Kidney epithelial cell (primary cell): ENCODE data around the gene CYB5RL. TPM values are rescaled to one million over a fixed set of nuclear protein-coding genes. Genes with fewer than 3 reads are reported as not detected.

Source experiments
- DNase-seq: peaks from one replicate; pipeline ENCODE4 v3.0.0-alpha.2; 2010; ENCODE audit warnings: low read depth
- H3K27me3 ChIP-seq: 2 replicates; pipeline ENCODE4 v1.6.0; 2011; ENCODE audit warnings: low read length; ENCODE audit not compliant: control insufficient read depth, insufficient read depth
- H3K36me3 ChIP-seq: 2 replicates; pipeline ENCODE4 v1.5.1; 2011; ENCODE audit warnings: low read length; ENCODE audit not compliant: control insufficient read depth, insufficient read depth
- H3K4me3 ChIP-seq: 2 replicates; pipeline ENCODE4 v1.5.1; 2011; ENCODE audit warnings: low read depth, mild to moderate bottlenecking, control low read depth, low read length
- total RNA-seq: library from RNA; depleted of rRNA; stranded (reverse); fragments of >200 nt; gene quantifications from 2 replicates; pipeline ENCODE4 v1.2.3, GENCODE V29; 2015
- TF ChIP-seq, protein P1 (sequence below): IDR thresholded peaks from 2 replicates; pipeline ENCODE4 v1.5.1; 2011; ENCODE audit warnings: mild to moderate bottlenecking, moderate library complexity, low read length, control low read depth, inconsistent platforms; ENCODE audit not compliant: insufficient read depth, poor library complexity, severe bottlenecking

CYB5RL gene
- total RNA-seq, 1 donor from 2014 or later = 6.6 TPM

DNA sequence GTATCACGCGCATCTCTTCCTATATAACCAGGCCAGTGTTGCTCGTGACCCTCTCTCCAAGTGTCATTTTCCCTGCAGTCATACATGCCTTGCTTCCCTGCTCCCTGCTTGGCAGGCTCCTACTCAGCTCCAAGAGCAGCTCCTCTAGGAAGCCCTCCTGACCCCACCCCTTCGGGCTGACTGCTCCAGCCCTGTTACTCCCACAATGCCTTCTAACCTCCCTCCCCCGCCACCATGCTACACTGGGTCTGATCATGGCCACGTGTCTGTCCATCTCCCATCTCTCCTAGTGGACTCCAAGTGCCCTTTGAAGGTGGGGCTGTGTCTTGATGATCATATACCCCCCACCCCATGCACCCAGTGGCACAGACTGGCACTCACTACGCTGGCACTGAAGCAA is 44.8 kb upstream of the CYB5RL start:
- TF ChIP-seq, protein P1, sequence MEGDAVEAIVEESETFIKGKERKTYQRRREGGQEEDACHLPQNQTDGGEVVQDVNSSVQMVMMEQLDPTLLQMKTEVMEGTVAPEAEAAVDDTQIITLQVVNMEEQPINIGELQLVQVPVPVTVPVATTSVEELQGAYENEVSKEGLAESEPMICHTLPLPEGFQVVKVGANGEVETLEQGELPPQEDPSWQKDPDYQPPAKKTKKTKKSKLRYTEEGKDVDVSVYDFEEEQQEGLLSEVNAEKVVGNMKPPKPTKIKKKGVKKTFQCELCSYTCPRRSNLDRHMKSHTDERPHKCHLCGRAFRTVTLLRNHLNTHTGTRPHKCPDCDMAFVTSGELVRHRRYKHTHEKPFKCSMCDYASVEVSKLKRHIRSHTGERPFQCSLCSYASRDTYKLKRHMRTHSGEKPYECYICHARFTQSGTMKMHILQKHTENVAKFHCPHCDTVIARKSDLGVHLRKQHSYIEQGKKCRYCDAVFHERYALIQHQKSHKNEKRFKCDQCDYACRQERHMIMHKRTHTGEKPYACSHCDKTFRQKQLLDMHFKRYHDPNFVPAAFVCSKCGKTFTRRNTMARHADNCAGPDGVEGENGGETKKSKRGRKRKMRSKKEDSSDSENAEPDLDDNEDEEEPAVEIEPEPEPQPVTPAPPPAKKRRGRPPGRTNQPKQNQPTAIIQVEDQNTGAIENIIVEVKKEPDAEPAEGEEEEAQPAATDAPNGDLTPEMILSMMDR = no peak
- no peaks in the 10 kb centered on the region for H3K27me3 ChIP-seq
- H3K36me3 ChIP-seq = no peaks in the 10 kb centered on the region
- no peak for DNase-seq
- H3K4me3 ChIP-seq = no peak overlapping the region

DNA sequence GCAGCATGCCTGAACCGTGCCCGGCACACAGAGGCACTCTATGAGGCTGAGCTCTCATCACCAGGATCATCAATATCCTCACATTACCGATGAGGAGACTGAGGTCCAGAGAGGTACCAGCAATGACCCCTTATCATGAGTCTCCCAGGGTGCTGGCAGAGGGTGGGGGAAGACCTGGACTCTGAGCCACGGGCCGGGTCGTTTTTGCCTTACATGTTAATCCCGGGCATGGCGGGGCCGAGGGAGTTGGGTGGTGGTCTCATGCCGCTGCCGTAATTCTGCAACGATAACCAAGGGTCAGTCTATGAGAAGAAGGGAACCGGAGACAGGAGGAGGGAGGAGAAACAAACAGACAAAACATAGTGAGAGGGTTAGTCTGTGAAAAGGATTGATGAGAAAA is 43.2 kb upstream of the CYB5RL start:
- DNase-seq = no peak
- H3K36me3 ChIP-seq = peaks cover 1% of the 10 kb centered on the region
- H3K4me3 ChIP-seq = no peak overlapping the region
- no peaks in the 10 kb centered on the region for H3K27me3 ChIP-seq
- TF ChIP-seq, protein P1 = no peak

DNA sequence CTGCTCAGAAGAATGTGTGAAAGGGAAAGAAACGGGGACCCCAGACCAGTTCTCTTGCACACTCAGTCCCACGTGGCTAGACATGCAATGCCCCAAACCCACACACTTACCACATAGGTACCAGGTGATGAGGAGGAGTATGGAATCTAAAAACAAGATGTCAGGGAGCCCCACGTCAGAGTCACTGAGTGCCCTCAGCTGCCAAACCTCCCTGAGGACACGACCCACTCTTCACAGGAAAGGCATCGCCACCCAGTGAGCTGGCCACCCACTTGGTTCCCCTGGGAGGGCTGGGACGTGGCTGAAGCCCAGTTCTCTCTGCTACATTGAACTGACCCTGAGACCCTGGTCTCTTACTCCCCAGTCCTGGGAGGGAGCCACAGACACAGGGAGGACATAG is 41.5 kb upstream of the CYB5RL start:
- H3K4me3 ChIP-seq = no peak overlapping the region
- H3K27me3 ChIP-seq = no peaks in the 10 kb centered on the region
- DNase-seq = no peak
- TF ChIP-seq, protein P1 = no peak
- H3K36me3 ChIP-seq = peaks cover 1% of the 10 kb centered on the region

GRCh38 chr1:54240741-54241335 is 41.0 kb upstream of the CYB5RL start:
- TF ChIP-seq, protein P1 = no peak
- no peaks in the 10 kb centered on the region for H3K27me3 ChIP-seq
- H3K36me3 ChIP-seq = peaks cover 1% of the 10 kb centered on the region
- no peak overlapping the region for H3K4me3 ChIP-seq
- DNase-seq = no peak

DNA sequence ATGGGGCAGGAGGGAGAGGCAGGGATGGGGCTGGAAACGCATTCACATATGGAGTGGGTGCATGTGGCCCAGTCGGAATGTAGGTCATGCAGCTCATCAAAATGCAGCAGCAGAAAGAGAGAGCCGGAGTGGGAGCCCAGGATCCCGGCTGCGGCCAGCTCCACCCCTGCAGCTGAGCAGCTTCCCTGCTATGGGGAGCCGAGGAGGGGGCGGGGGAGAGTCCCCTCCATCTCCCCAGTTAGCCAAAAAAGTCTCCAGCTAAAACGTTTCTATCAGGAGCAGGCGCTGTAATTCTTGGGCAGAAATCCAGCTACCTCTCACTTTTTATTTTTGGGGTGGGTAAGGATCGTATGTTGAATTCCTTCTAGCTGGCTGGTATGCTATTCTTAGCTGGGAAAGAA is 39.8 kb upstream of the CYB5RL start:
- no peaks in the 10 kb centered on the region for H3K27me3 ChIP-seq
- DNase-seq = no peak
- H3K36me3 ChIP-seq = peaks cover 1% of the 10 kb centered on the region
- no peak overlapping the region for H3K4me3 ChIP-seq
- TF ChIP-seq, protein P1 = no peak

- no peak for DNase-seq
- H3K36me3 ChIP-seq = peaks cover 1% of the 10 kb centered on the region
- TF ChIP-seq, protein P1 = no peak
These were observed 39.2 kb upstream of the CYB5RL start for GRCh38 chr1:54239035-54239383.

More at GRCh38 chr1:54239035-54239383, 39.2 kb upstream of the CYB5RL start:
- no peak overlapping the region for H3K4me3 ChIP-seq
- no peaks in the 10 kb centered on the region for H3K27me3 ChIP-seq
